GM18870 (cell line): ENCODE results near the gene PPIA.
"Not testable (repeated sequence)": the region's sequence is repeated elsewhere in the genome, so short reads cannot be mapped to it uniquely, and the experiment has no call there.

Source experiments
- ATAC-seq: cut with Tn5 transposase; IDR thresholded peaks from one replicate; pipeline ENCODE4 v1.9.1; 2021; ENCODE audit warnings: moderate library complexity; ENCODE audit not compliant: unreplicated experiment

Gene PPIA

DNA sequence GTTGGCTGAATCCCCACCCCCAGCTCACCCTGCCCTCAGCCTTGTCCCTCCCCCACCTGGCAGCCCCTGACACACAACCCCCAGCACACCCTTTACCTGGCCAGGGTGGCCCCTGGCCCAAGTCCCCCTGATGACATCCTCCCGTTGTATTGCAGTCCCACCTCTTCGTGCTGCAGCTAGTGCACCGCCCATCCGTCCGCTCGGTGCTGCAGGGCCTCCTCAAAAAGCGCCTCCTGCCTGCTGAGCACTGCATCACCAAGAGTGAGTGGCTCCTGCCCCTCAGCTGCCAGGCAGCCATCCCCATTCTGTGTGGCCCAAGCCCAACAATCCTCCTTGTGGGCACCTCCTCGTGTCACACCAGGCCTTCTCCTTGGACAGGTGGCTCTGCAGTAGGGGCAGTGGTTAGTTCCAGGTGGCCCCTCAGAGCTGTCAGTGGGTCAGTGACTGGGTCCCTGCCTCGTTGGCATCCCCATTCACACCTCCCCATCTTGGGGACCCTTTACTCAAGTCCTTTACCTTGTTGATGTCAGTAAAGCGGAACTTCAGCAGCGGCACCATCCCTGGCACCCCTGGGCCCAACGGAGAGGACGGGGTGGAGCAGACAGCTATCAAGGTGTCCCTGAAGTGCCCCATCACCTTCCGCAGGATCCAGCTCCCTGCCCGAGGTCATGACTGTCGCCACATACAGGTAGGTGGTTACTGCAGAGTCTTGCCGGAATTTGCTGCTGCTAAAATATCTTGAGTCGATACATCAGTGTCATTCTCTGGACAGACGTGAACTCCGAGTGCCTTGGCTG is 33.6 kb upstream of the PPIA start:
- no peak for ATAC-seq

GRCh38 chr7:44764081-44764480 is 32.4 kb upstream of the PPIA start:
- ATAC-seq: no peak

DNA sequence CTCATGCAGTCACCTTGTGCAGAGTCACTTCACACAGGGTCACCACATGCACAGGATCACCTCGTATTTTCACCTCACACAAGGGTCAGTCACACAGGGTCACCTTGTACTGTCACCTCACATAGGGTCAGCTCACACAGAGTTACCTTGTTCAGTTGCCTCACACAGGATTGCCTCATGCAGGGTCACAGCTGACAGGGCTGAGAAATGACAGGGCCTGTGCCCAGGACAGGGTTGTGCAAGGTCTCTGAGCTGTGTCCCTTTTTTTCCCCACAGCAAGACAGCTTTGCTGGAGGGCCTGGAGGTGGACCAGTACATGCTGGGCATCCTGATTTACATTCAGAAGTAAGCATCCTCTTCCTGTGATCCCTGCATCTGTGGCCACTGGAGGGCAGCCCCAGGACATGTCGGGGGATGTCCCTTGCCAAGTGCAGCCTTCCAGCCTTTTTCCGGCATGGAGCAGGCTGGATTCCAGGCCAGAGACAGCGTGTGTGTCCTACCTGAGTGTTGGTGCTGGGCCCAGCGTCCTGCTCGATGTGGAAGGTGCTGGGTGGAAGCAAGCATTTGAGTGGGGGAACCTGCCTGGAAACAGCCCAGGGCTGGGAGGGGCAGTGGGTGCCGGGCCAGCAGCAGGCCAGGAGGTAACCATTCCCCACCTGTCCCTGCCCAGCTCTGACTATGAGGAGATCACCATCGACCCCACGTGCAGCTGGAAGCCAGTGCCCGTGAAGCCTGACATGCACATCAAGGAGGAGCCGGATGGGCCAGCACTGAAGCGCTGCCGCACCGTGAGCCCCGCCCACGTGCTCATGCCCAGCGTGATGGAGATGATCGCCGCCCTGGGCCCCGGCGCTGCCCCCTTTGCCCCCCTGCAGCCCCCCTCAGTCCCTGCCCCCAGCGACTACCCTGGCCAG is 31.6 kb upstream of the PPIA start:
- no peak for ATAC-seq

- no peak for ATAC-seq
These were observed 30.7 kb upstream of the PPIA start for GRCh38 chr7:44765579-44766415.

DNA sequence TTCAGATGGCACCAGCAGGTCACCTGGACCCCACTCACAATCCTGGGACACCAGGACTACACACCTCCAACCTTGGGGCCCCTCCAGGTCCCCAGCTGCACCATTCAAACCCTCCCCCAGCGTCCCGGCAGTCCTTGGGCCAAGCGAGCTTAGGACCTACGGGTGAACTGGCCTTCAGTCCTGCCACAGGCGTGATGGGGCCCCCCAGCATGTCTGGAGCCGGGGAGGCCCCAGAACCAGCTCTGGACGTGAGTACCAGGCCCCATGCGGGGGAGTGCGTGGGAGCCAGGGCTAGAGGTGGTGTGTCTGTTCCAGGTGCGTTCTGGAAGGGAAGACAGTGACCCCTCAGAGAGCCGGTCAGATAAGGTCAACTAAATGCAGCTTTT is 30.1 kb upstream of the PPIA start:
- no peak for ATAC-seq

- ATAC-seq: no peak
These were observed 29.2 kb upstream of the PPIA start for GRCh38 chr7:44767134-44767911.

DNA sequence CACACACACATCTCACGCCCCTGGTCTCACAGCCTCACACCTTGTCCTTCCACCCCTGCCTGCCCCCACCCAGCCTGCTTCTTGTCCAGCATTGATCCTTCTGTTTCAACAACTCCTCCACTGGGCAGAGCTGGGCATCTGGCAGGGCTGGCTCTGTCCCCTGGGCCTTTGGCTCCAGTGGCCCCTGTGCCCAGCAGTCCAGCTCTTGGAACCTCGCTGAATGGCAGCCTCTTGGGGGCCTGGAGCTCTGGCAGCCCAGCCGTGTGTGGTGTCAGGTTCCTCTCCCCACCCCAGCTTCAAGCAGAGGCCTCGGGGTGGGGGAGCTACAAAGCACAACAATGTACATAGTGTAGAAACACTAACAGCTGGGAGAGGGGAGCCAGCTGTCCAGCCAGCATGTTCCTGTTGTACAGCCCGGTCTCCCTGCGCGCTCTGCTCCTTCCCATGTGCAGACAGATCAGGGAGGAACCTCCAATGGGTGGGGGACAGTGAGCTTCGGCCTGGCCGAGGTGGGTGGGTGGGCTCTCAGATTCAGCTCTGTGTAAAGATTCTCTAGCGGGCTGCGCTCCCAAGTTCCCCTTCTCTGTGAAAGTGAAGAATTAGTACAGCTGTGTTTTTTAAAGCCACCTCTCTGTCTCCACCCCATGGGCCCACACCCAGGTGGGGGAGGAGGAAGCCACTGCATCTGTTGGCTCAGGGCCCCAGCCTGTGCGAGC is 28.4 kb upstream of the PPIA start:
- no peak for ATAC-seq

- no peak for ATAC-seq
These were observed 27.7 kb upstream of the PPIA start for GRCh38 chr7:44768628-44769371.

DNA sequence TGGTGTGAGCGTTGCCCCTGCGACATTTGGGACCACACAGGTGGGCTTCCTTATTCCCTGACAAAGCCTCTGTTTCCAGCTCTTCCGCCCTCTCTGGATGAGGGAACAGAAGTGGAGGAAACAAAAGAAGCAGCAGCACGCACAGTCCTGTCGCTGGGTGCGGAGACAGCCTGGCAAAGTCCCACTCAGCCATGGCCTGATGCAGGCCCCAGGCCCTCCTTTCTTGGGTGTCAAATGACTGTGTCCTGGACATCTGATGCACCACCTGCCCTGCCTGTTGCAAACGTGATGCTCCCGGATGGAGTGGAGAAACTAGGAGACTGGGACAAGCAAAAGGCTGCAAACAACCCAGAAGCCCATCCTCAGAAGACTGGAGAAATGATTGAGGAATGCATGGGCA is 27.1 kb upstream of the PPIA start:
- ATAC-seq: no peak

GRCh38 chr7:44769776-44770294 is 26.6 kb upstream of the PPIA start:
- ATAC-seq: peak; percentile 73

DNA sequence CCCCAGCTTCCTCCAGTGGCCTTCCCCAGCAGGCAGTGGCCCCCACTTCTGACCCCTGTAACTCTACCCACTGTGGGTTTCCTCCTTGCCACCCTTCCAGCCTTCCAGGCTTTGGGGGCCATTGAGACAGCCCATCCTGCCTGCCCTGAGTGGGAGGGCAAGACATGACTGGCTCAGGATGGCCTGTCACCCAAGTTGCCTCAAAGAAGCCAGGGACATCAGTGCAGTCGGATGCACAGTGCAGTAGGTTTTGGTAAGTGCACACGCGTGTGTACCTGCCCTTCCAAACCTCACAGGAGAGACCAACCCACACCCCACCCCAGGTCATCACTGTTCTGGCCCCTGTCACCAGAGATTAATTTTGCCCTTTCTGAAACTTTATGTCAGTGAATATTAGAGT is 25.1 kb upstream of the PPIA start:
- ATAC-seq: no peak

- ATAC-seq: no peak
These were observed 24.0 kb upstream of the PPIA start for GRCh38 chr7:44772440-44772839.

GRCh38 chr7:44772867-44773266 is 23.6 kb upstream of the PPIA start:
- no peak for ATAC-seq

DNA sequence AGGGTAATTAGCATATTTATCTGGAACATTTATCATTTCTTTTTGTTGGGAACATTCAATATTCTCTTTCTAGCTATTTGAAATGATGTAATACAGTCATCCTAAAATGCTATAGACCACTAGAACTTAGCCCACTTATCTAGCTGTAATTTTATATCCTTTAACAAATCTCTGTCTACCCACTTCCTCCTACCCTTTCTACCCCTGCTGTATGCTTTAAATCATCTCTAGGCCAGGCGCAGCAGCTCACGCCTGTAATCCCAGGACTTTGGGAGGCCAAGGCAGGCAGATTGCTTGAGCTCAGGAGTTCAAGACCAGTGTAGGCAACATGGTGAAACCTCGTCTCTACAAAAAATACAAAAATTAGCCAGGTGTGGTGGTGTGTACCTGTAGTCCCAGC is 22.0 kb upstream of the PPIA start:
- not testable (repeated sequence) for ATAC-seq

GRCh38 chr7:44775383-44776107 is 20.9 kb upstream of the PPIA start:
- ATAC-seq: no peak

- ATAC-seq: no peak
These were observed 20.3 kb upstream of the PPIA start for GRCh38 chr7:44776211-44776610.

- no peak for ATAC-seq
These were observed 14.0 kb upstream of the PPIA start for GRCh38 chr7:44782460-44782859.

- ATAC-seq: no peak
These were observed 13.1 kb upstream of the PPIA start for GRCh38 chr7:44783407-44783806.
